ENCODE data around the gene STARD3. TPM values are rescaled to one million over a fixed set of nuclear protein-coding genes. Genes with fewer than 3 reads are reported as not detected.

The STARD3 gene
- total RNA-seq, 1 donor from 2014 or later = 40.7 TPM

- H3K4me3 ChIP-seq (ENCODE audit: low read depth, low read length) = no peak overlapping the region
- DNase-seq (ENCODE audit: low read depth) = no peak
- no peak for TF ChIP-seq CTCF (conservative IDR thresholded peaks at IDR 0.05; ENCODE audit: low read depth, low read length)
These were observed 25.0 kb downstream of the STARD3 start for GRCh38 chr17:39661744-39662541.

DNA sequence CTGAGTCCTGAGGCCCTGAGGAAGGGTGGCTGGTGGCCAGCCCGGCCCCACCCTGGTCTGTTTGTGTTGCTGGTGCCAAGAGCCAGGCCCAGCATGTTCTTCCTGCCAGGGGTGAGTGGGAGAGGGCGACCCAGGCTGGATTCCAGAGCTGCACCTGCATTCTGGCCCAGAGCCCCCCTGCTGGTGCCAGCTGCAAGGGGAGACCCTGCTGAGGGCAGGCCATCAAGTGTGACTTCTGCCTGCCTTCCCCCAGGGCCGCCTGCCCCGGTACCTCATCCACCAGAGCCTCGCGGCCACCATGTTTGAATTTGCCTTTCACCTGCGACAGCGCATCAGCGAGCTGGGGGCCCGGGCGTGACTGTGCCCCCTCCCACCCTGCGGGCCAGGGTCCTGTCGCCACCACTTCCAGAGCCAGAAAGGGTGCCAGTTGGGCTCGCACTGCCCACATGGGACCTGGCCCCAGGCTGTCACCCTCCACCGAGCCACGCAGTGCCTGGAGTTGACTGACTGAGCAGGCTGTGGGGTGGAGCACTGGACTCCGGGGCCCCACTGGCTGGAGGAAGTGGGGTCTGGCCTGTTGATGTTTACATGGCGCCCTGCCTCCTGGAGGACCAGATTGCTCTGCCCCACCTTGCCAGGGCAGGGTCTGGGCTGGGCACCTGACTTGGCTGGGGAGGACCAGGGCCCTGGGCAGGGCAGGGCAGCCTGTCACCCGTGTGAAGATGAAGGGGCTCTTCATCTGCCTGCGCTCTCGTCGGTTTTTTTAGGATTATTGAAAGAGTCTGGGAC, 25.8 kb downstream of the STARD3 start:
- no peak for DNase-seq (ENCODE audit: low read depth)
- no peak for TF ChIP-seq CTCF (conservative IDR thresholded peaks at IDR 0.05; ENCODE audit: low read depth, low read length)
- H3K4me3 ChIP-seq (ENCODE audit: low read depth, low read length) = no peak overlapping the region

- H3K4me3 ChIP-seq (ENCODE audit: low read depth, low read length) = no peak overlapping the region
- DNase-seq (ENCODE audit: low read depth) = no peak
- TF ChIP-seq CTCF (conservative IDR thresholded peaks at IDR 0.05; ENCODE audit: low read depth, low read length) = no peak
These were observed 26.4 kb downstream of the STARD3 start for GRCh38 chr17:39663340-39663687.

GRCh38 chr17:39663688-39664580, 27.0 kb downstream of the STARD3 start:
- H3K4me3 ChIP-seq (ENCODE audit: low read depth, low read length) = peak overlapping the region; percentile 26
- TF ChIP-seq CTCF (conservative IDR thresholded peaks at IDR 0.05; ENCODE audit: low read depth, low read length) = no peak
- no peak for DNase-seq (ENCODE audit: low read depth)

DNA sequence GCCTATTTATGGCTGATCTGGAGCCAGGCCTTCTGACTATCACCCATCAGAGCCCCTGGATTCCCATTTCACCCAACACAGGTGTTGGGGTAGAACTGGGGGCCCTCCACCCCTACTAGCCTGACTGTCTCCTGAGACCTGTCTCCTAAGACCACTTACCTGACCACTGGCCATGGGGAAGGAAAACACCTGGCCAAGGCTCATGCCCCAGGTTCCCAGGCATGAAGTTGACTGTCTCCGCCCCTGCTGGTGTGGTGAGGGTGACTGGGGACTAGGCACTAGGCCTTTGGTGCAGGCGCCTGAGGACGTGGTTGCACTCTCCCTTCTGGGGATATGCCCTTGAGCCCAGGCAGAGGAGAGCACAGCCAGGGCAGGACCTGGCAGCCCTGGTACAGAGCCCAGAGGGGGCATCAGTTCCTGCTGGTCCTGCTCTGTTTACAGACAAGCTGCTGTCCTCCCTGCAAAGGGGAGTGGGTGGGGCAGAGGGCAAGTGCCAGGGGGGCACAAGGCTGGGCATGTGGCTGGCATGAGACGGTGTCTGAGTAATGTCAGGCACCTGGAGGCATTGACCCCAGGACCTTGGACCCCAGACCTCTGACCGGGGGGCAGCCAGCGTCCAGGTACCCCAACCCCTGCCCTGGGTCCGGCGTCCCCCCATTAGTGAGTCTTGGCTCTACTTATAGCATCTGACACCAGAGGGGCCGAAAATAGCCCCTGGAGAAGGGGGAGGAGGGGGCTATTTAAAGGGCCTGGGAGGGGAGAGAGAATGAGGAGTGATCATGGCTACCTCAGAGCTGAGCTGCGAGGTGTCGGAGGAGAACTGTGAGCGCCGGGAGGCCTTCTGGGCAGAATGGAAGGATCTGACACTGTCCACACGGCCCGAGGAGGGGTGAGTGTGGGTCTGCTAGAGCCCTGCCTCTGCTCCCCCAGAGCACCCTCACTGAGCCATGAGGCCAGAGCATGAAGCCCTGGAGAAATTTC, 27.9 kb downstream of the STARD3 start, which contains the start of gene TCAP:
TCAP (plus strand) TSS at position 769 of the 981 bp plus-strand sequence; CDS start at position 780, 11 bp downstream.
- TF ChIP-seq CTCF (conservative IDR thresholded peaks at IDR 0.05; ENCODE audit: low read depth, low read length) = no peak
- no peak within 1 kb of the TSS for H3K4me3 ChIP-seq (ENCODE audit: low read depth, low read length)
- no peak for DNase-seq (ENCODE audit: low read depth)

Measured in epithelial cell of proximal tubule (primary cell).